ENCODE measurements around the gene TES. TPM values are rescaled to one million over a fixed set of nuclear protein-coding genes. Genes with fewer than 3 reads are reported as not detected.
A peak's percentile ranks its signal among the peaks of the same experiment; 100 is the strongest.
"Not testable (repeated sequence)": the region's sequence is repeated elsewhere in the genome, so short reads cannot be mapped to it uniquely, and the experiment has no call there.

TES gene
- total RNA-seq, 2 donors from 2014 or later: 107 to 108 TPM

- Mint-ChIP-seq H3K36me3 (ENCODE audit: low read depth) (no peaks in the 10 kb centered on the region), H3K4me1 (no peaks in the 10 kb centered on the region), H3K27ac (no peak overlapping the region), H3K27me3 (peaks cover 33% of the 10 kb centered on the region), H3K4me3 (no peak overlapping the region)
- ATAC-seq (peak; percentile 62), DNase-seq (peak in 1 of 3 donors; percentile 28)
- H3K9me3 ChIP-seq (ENCODE audit: control insufficient read depth, low read length, poor library complexity, severe bottlenecking): no peaks in the 10 kb centered on the region
Measured at GRCh38 chr7:116173051-116174028, 37.0 kb upstream of the TES start.

GRCh38 chr7:116175095-116175494, 35.2 kb upstream of the TES start:
- not testable (repeated sequence) for H3K4me1 Mint-ChIP-seq; H3K9me3 ChIP-seq (ENCODE audit: control insufficient read depth, low read length, poor library complexity, severe bottlenecking); H3K27ac Mint-ChIP-seq; DNase-seq; ATAC-seq; H3K4me3 Mint-ChIP-seq; H3K36me3 Mint-ChIP-seq (ENCODE audit: low read depth)
- H3K27me3 Mint-ChIP-seq: peaks cover 20% of the 10 kb centered on the region

GRCh38 chr7:116176226-116176625, 34.1 kb upstream of the TES start:
- no peak for ATAC-seq
- peaks cover 8% of the 10 kb centered on the region for H3K27me3 Mint-ChIP-seq
- DNase-seq: no peak
- no peaks in the 10 kb centered on the region for H3K9me3 ChIP-seq (ENCODE audit: control insufficient read depth, low read length, poor library complexity, severe bottlenecking)
- H3K27ac Mint-ChIP-seq: no peak overlapping the region
- no peaks in the 10 kb centered on the region for H3K4me1 Mint-ChIP-seq
- H3K36me3 Mint-ChIP-seq (ENCODE audit: low read depth): no peaks in the 10 kb centered on the region
- H3K4me3 Mint-ChIP-seq: no peak overlapping the region

GRCh38 chr7:116177009-116177408, 33.3 kb upstream of the TES start:
- Mint-ChIP-seq H3K27me3 (peaks cover under 1% of the 10 kb centered on the region), H3K4me3 (no peak overlapping the region), H3K27ac (no peak overlapping the region), H3K36me3 (ENCODE audit: low read depth) (no peaks in the 10 kb centered on the region), H3K4me1 (no peaks in the 10 kb centered on the region)
- no peaks in the 10 kb centered on the region for H3K9me3 ChIP-seq (ENCODE audit: control insufficient read depth, low read length, poor library complexity, severe bottlenecking)
- no peak for DNase-seq
- ATAC-seq: no peak

GRCh38 chr7:116180302-116180701, 30.0 kb upstream of the TES start:
- Mint-ChIP-seq H3K27ac (no peak overlapping the region), H3K36me3 (ENCODE audit: low read depth) (no peaks in the 10 kb centered on the region), H3K27me3 (no peaks in the 10 kb centered on the region), H3K4me3 (no peak overlapping the region), H3K4me1 (no peaks in the 10 kb centered on the region)
- H3K9me3 ChIP-seq (ENCODE audit: control insufficient read depth, low read length, poor library complexity, severe bottlenecking): no peaks in the 10 kb centered on the region
- no peak for DNase-seq
- ATAC-seq: peak; percentile 84

DNA sequence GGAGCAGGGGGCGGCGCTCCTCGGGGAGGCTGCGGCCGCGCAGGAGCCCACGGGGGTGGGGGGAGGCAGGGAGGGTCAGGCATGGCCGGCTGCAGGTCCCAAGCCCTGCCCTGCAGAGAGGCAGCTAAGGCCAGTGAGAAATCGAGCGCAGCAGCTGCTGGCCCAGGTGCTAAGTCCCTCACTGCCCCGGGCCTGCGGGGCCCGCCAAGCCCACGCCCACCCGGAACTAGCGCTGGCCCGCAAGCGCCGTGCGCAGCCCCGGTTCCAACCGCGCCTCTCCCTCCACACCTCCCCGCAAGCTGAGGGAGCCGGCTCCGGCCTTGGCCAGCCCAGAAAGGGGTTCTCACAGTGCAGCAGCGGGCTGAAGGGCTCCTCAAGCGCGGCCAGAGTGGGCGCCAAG, 28.3 kb upstream of the TES start:
- Mint-ChIP-seq H3K36me3 (ENCODE audit: low read depth) (no peaks in the 10 kb centered on the region), H3K27me3 (no peaks in the 10 kb centered on the region), H3K27ac (no peak overlapping the region), H3K4me1 (no peaks in the 10 kb centered on the region), H3K4me3 (no peak overlapping the region)
- DNase-seq (no peak), ATAC-seq (no peak)
- H3K9me3 ChIP-seq (ENCODE audit: control insufficient read depth, low read length, poor library complexity, severe bottlenecking): no peaks in the 10 kb centered on the region

DNA sequence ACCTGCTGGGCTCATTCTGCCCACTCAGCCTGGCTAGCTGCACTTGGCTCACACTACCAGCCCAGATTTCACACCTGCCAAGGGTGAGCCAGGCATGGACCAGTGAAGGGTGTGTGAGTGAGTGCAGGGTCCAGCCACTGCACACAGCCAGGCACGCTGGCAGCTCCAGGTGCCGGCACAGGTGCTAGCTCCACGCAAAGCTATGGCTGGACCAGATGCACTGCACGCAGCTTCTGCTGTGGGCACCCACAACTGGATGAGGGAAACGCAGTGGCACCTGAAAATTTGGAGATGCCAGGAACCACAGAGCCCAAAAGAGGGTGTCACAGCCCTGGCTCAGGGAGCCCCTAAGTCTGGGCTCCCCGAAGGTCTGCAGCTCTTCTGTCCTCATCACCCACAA, 24.9 kb upstream of the TES start:
- H3K4me3 Mint-ChIP-seq: no peak overlapping the region

GRCh38 chr7:116185956-116186355, 24.4 kb upstream of the TES start:
- ATAC-seq (no peak), DNase-seq (no peak)
- H3K27me3 Mint-ChIP-seq: no peaks in the 10 kb centered on the region
- H3K4me3 Mint-ChIP-seq: no peak overlapping the region
- H3K9me3 ChIP-seq (ENCODE audit: control insufficient read depth, low read length, poor library complexity, severe bottlenecking): no peaks in the 10 kb centered on the region
- H3K36me3 Mint-ChIP-seq (ENCODE audit: low read depth): peaks cover 2% of the 10 kb centered on the region
- no peaks in the 10 kb centered on the region for H3K4me1 Mint-ChIP-seq
- no peak overlapping the region for H3K27ac Mint-ChIP-seq

More for the DNA sequence above, 24.9 kb upstream of the TES start:
- no peak for ATAC-seq
- Mint-ChIP-seq H3K27ac (no peak overlapping the region), H3K4me1 (no peaks in the 10 kb centered on the region), H3K36me3 (ENCODE audit: low read depth) (peaks cover 2% of the 10 kb centered on the region), H3K27me3 (no peaks in the 10 kb centered on the region)
- H3K9me3 ChIP-seq (ENCODE audit: control insufficient read depth, low read length, poor library complexity, severe bottlenecking): no peaks in the 10 kb centered on the region
- DNase-seq: no peak

DNA sequence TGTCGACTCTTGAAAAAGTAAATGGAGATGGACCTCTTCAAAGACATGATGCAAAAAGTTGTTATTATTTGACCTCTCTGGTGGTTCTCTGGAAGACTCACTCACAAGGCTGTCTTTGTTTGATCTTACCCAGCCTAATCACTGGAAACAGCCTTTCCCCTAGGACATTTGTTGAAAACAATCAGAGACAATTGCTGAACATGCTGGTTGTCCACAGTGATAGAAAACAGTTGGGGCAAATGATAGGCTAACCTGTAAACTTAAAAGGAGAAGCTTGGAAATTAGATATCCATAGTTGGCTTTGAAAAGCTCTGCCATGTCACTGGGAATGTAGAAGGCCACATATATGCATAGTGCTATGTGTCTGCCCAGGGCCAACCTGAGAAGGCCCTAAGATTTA, 22.9 kb upstream of the TES start:
- DNase-seq (no peak), ATAC-seq (no peak)
- H3K4me1 Mint-ChIP-seq: peaks cover 2% of the 10 kb centered on the region
- H3K27ac Mint-ChIP-seq: no peak overlapping the region
- peaks cover 2% of the 10 kb centered on the region for H3K36me3 Mint-ChIP-seq (ENCODE audit: low read depth)
- H3K4me3 Mint-ChIP-seq: no peak overlapping the region
- no peaks in the 10 kb centered on the region for H3K27me3 Mint-ChIP-seq
- no peaks in the 10 kb centered on the region for H3K9me3 ChIP-seq (ENCODE audit: control insufficient read depth, low read length, poor library complexity, severe bottlenecking)

DNA sequence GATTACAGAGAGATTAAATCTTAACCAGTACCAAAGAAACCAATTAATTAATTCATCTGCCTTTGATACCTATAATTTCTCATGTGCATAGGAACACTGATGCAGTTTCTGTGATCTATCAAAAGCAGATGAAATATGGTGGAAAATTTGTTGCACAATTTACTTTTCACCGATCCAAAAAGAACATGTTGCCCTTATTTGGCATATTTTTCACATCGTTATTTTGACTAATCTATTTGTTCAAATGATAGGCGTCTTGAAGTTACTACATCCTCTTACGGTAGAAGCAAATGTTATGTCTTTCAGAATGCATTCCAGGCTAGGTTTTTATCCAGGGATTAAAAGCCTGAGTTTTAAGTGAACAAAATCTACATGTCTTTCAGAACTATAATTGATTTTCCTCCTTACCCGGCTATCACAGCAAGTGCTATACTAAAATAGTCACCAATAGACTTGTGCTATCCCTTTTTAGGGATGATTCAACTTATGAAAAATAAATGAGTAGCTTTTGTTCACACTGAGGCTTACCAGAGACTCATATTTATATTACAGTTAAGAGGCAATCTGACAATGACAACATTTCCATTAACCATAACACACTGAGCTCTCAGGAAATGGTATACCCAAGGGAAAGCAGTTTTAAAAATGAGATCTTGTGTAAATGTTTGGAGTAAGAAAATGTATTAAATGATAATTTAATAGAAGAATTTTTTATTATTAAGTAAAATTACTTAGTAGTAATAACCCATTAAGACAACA, 16.8 kb upstream of the TES start:
- peaks cover 4% of the 10 kb centered on the region for H3K4me1 Mint-ChIP-seq
- no peaks in the 10 kb centered on the region for H3K9me3 ChIP-seq (ENCODE audit: control insufficient read depth, low read length, poor library complexity, severe bottlenecking)
- H3K27me3 Mint-ChIP-seq: peaks cover 7% of the 10 kb centered on the region
- no peak overlapping the region for H3K27ac Mint-ChIP-seq
- H3K4me3 Mint-ChIP-seq: no peak overlapping the region
- DNase-seq (no peak), ATAC-seq (no peak)
- H3K36me3 Mint-ChIP-seq (ENCODE audit: low read depth): no peaks in the 10 kb centered on the region

GRCh38 chr7:116194115-116194514, 16.2 kb upstream of the TES start:
- H3K27ac Mint-ChIP-seq: no peak overlapping the region
- no peak for ATAC-seq
- H3K27me3 Mint-ChIP-seq: peaks cover 7% of the 10 kb centered on the region
- H3K9me3 ChIP-seq (ENCODE audit: control insufficient read depth, low read length, poor library complexity, severe bottlenecking): no peaks in the 10 kb centered on the region
- no peaks in the 10 kb centered on the region for H3K36me3 Mint-ChIP-seq (ENCODE audit: low read depth)
- DNase-seq: no peak
- H3K4me3 Mint-ChIP-seq: no peak overlapping the region
- H3K4me1 Mint-ChIP-seq: peaks cover 4% of the 10 kb centered on the region

DNA sequence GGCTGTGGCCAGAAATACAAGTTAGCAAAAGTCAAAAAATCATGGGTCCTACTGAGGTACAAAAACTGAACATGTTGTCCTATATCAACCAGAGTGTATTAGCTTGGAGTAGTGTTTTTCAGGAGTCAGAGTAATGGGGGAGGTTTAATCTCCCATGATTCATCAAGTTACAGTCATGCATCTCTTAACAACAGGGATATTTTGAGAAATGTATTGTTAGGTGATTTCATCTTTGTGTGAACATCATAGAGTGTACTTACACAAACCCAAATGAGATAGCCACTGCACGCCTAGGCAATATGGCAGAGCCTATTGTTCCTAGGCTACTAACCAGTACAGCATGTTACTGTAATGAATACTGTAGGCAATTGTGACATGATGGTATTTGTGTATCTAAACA, 14.9 kb upstream of the TES start:
- Mint-ChIP-seq H3K27ac (no peak overlapping the region), H3K36me3 (ENCODE audit: low read depth) (no peaks in the 10 kb centered on the region), H3K4me1 (peaks cover 4% of the 10 kb centered on the region), H3K4me3 (no peak overlapping the region), H3K27me3 (peaks cover 7% of the 10 kb centered on the region)
- no peaks in the 10 kb centered on the region for H3K9me3 ChIP-seq (ENCODE audit: control insufficient read depth, low read length, poor library complexity, severe bottlenecking)
- ATAC-seq (no peak), DNase-seq (no peak)

DNA sequence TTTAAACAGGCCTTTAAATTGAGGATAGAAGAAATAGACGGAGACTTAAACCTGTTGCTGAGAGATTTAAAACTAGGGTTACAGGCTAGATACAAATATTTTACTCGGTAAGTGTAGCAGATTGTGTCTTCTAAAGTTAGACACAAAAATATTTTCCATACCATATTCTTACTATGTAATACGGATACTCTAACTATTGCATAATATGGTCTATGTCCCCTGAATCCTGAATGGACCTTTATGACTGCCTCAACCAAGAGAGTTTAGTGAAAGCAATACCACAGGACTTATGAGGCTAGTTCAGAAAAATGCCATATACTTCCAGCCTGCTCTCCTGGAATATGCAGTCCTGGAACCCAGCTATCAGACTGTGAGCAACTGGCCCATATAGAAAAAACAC, 13.4 kb upstream of the TES start:
- no peaks in the 10 kb centered on the region for H3K9me3 ChIP-seq (ENCODE audit: control insufficient read depth, low read length, poor library complexity, severe bottlenecking)
- Mint-ChIP-seq H3K4me3 (no peak overlapping the region), H3K36me3 (ENCODE audit: low read depth) (no peaks in the 10 kb centered on the region), H3K27me3 (peaks cover 7% of the 10 kb centered on the region), H3K4me1 (peaks cover 2% of the 10 kb centered on the region), H3K27ac (no peak overlapping the region)
- no peak for DNase-seq
- ATAC-seq: no peak
